SK-N-SH (cell line): ENCODE measurements around the gene PLA2G4E. TPM values are rescaled to one million over a fixed set of nuclear protein-coding genes. Genes with fewer than 3 reads are reported as not detected.
A peak's percentile ranks its signal among the peaks of the same experiment; 100 is the strongest.

Source experiments
- CTCF ChIA-PET: fragments of 300-600, 350-600 bp; formaldehyde crosslinking; extraction: SDS; loops from one replicate; lab custom pipeline; 2021; lab: Yijun Ruan, JAX
- POLR2A ChIA-PET: fragments of 350-600 bp; sonication (Branson Sonifier 250); formaldehyde crosslinking; extraction: SDS; loops from one replicate; lab custom pipeline; 2020; ENCODE audit warnings: antibody characterized with exemption, inconsistent platforms; lab: Yijun Ruan, JAX
- DNase-seq: peaks from one replicate; pipeline ENCODE4 v3.0.0; 2012
- H2AFZ ChIP-seq: fragments of 200-600 bp; sonication (generic); 2 replicates; pipeline ENCODE4 v1.8.1; 2016; ENCODE audit warnings: antibody characterized with exemption, mild to moderate bottlenecking, low read depth
- H3F3A ChIP-seq: fragments of 200-600 bp; sonication (generic); replicated peaks from 2 replicates; pipeline ENCODE3; 2016; ENCODE audit warnings: antibody characterized with exemption, mild to moderate bottlenecking; ENCODE audit not compliant: insufficient read depth
- H3K27ac ChIP-seq, 2 experiments: fragments of 200-500 bp in 1 of 2; fragments of 200-600 bp in 1 of 2; sonication (Bioruptor generic) in 1 of 2; sonication (generic), shearing (Covaris generic) in 1 of 2; 2 replicates each; pipeline versions ENCODE4 v1.5.1 to v1.6.1; 2014 to 2016; ENCODE audit warnings: low read depth in 2 of 2, inconsistent platforms in 1 of 2, low read length in 1 of 2, mild to moderate bottlenecking in 1 of 2, mixed read lengths in 1 of 2
- H3K27me3 ChIP-seq: fragments of 200-600 bp; sonication (generic), shearing (Covaris generic); 2 replicates; pipeline ENCODE4 v1.6.1; 2016; ENCODE audit warnings: mixed run types; ENCODE audit not compliant: insufficient read depth
- H3K36me3 ChIP-seq, 2 experiments: fragments of 200-500 bp in 1 of 2; fragments of 200-600 bp in 1 of 2; sonication (Bioruptor generic) in 1 of 2; sonication (generic) in 1 of 2; replicated peaks in 1 of 2; 2 replicates each; pipeline versions ENCODE3 to v1.5.1; 2014 to 2016; ENCODE audit warnings: low read length in 1 of 2, mild to moderate bottlenecking in 1 of 2; ENCODE audit not compliant: insufficient read depth in 2 of 2, control insufficient read depth in 1 of 2
- H3K4me1 ChIP-seq, 2 experiments: fragments of 200-500 bp in 1 of 2; fragments of 200-600 bp in 1 of 2; sonication (Bioruptor generic) in 1 of 2; sonication (generic), shearing (Covaris generic) in 1 of 2; 2 replicates each; pipeline versions ENCODE4 v1.5.1 to v1.6.1; 2014 to 2016; ENCODE audit warnings: low read depth in 1 of 2, low read length in 1 of 2, mixed run types in 1 of 2; ENCODE audit not compliant: insufficient read depth in 2 of 2, control insufficient read depth in 1 of 2
- H3K4me2 ChIP-seq: fragments of 200-600 bp; sonication (generic), shearing (Covaris generic); 2 replicates; pipeline ENCODE4 v1.6.1; 2017; ENCODE audit warnings: mixed run types
- H3K4me3 ChIP-seq, 2 experiments: fragments of 200-500 bp in 1 of 2; fragments of 200-600 bp in 1 of 2; sonication (Bioruptor generic) in 1 of 2; sonication (generic), shearing (Covaris generic) in 1 of 2; 2 replicates each; pipeline versions ENCODE4 v1.5.1 to v1.8.1; 2014 to 2016; ENCODE audit warnings: low read depth in 2 of 2, inconsistent platforms in 1 of 2, low read length in 1 of 2, mild to moderate bottlenecking in 1 of 2, mixed read lengths in 1 of 2, moderate library complexity in 1 of 2
- H3K79me2 ChIP-seq: fragments of 200-600 bp; sonication (generic); 2 replicates; pipeline ENCODE4 v1.8.1; 2017; ENCODE audit warnings: mild to moderate bottlenecking; ENCODE audit not compliant: insufficient read depth
- H3K9ac ChIP-seq: fragments of 200-600 bp; sonication (generic); 2 replicates; pipeline ENCODE4 v1.6.1; 2017; ENCODE audit warnings: mixed run types
- H3K9me2 ChIP-seq: fragments of 200-600 bp; sonication (generic); 2 replicates; pipeline ENCODE4 v1.6.1; 2017; ENCODE audit warnings: mixed run types
- H3K9me3 ChIP-seq: fragments of 200-600 bp; sonication (generic); 2 replicates; pipeline ENCODE4 v1.6.1; 2017; ENCODE audit warnings: mixed run types, mild to moderate bottlenecking, moderate library complexity
- H4K20me1 ChIP-seq: fragments of 200-600 bp; sonication (generic); 2 replicates; pipeline ENCODE4 v1.6.1; 2017; ENCODE audit warnings: mild to moderate bottlenecking, mixed run types; ENCODE audit not compliant: insufficient read depth
- CHD2 ChIP-seq: fragments of 150-350 bp; IDR thresholded peaks from 2 replicates; pipeline ENCODE4 v1.6.1; 2018; ENCODE audit warnings: low read length; ENCODE audit not compliant: partially characterized antibody
- ELF1 ChIP-seq: IDR thresholded peaks from 2 replicates; pipeline ENCODE4 v1.4.0; 2012
- EP300 ChIP-seq, 2 experiments: IDR thresholded peaks; 2 replicates each; pipeline versions ENCODE4 v1.4.0 to v1.6.1; 2012; ENCODE audit warnings: borderline replicate concordance in 1 of 2, low read depth in 1 of 2, low read length in 1 of 2
- FOXM1 ChIP-seq: IDR thresholded peaks from 2 replicates; pipeline ENCODE4 v1.4.0; 2012; ENCODE audit warnings: low read depth, mild to moderate bottlenecking
- GATA2 ChIP-seq: sonication (generic); formaldehyde crosslinking; IDR thresholded peaks from 2 replicates; pipeline ENCODE4 v1.5.0; 2020; ENCODE audit warnings: mild to moderate bottlenecking, missing genetic modification reagents
- JUND ChIP-seq: IDR thresholded peaks from 2 replicates; pipeline ENCODE4 v1.4.0; 2012
- MAX ChIP-seq: IDR thresholded peaks from 2 replicates; pipeline ENCODE4 v1.4.0; 2012; ENCODE audit warnings: low read depth
- MEF2A ChIP-seq: IDR thresholded peaks from 2 replicates; pipeline ENCODE4 v1.4.0; 2012; ENCODE audit warnings: low read depth, borderline replicate concordance
- POLR2AphosphoS5 ChIP-seq: IDR thresholded peaks from 2 replicates; pipeline ENCODE4 v1.6.1; 2012; ENCODE audit warnings: low read depth, low read length
- RCOR1 ChIP-seq: fragments of 150-350 bp; IDR thresholded peaks from 2 replicates; pipeline ENCODE4 v1.6.1; 2017; ENCODE audit warnings: antibody characterized with exemption, low read length
- REST ChIP-seq: IDR thresholded peaks from 2 replicates; pipeline ENCODE4 v1.6.1; 2012; ENCODE audit warnings: mild to moderate bottlenecking, low read depth, low read length, moderate library complexity
- RFX5 ChIP-seq: IDR thresholded peaks from 2 replicates; pipeline ENCODE4 v1.6.1; 2012; ENCODE audit warnings: mild to moderate bottlenecking, improper control_type of control experiment, low read length
- TAF1 ChIP-seq: IDR thresholded peaks from 2 replicates; pipeline ENCODE4 v1.6.1; 2012; ENCODE audit warnings: low read depth, mild to moderate bottlenecking, low read length, moderate library complexity, borderline replicate concordance
- TEAD4 ChIP-seq: IDR thresholded peaks from 2 replicates; pipeline ENCODE4 v1.4.0; 2012; ENCODE audit warnings: mild to moderate bottlenecking, borderline replicate concordance; ENCODE audit not compliant: insufficient read depth
- USF1 ChIP-seq: IDR thresholded peaks from 2 replicates; pipeline ENCODE4 v1.4.0; 2012; ENCODE audit warnings: low read depth, borderline replicate concordance
- USF2 ChIP-seq: fragments of 150-350 bp; IDR thresholded peaks from 2 replicates; pipeline ENCODE4 v1.6.1; 2017; ENCODE audit warnings: antibody characterized with exemption, low read length, low read depth, borderline replicate concordance
- ZBTB33 ChIP-seq: IDR thresholded peaks from 2 replicates; pipeline ENCODE4 v1.4.0; 2012; ENCODE audit warnings: low read depth, borderline replicate concordance
- WGBS: methylation state at CpG from one replicate; pipeline ENCODE4 v1.1.6; 2017; ENCODE audit warnings: low lambda C conversion rate; 5-methylcytosine and 5-hydroxymethylcytosine counted together
- polyA plus RNA-seq, 3 experiments: library from polyadenylated mRNA; depleted of rRNA; stranded (reverse); fragments of >200 nt; gene quantifications; 2 replicates each; pipeline ENCODE4 v1.2.3, GENCODE V29; 2012

The PLA2G4E gene
- polyA plus RNA-seq, 1 of the 3 experiments (the other 2 are of a cell fraction) = not detected

GRCh38 chr15:42036112-42036905, 15.5 kb upstream of the PLA2G4E start:
- no peaks in the 10 kb centered on the region for H3K79me2 ChIP-seq
- no peaks in the 10 kb centered on the region for H3K9me3 ChIP-seq
- no peak overlapping the region for H3K9ac ChIP-seq
- DNase-seq = peak; percentile 45
- CTCF ChIA-PET = interaction anchor here (0.6 to 2.0 kb wide), 6 partner anchors 13 to 48 kb away, joined by 3 to 8 read pairs (median 4); no protein-coding TSS in a partner anchor
- POLR2A ChIA-PET = no interaction called here
- H3K27me3 ChIP-seq = no peaks in the 10 kb centered on the region
- no peak overlapping the region for H2AFZ ChIP-seq
- no peak overlapping the region for H3K4me3 ChIP-seq
- H3K9me2 ChIP-seq = no peaks in the 10 kb centered on the region
- no peak overlapping the region for H3K4me2 ChIP-seq
- no peaks in the 10 kb centered on the region for H3K36me3 ChIP-seq
- WGBS = 91% methylated on average over 15 of the region's 45 CpGs
- H3K27ac ChIP-seq = no peak overlapping the region
- H3F3A ChIP-seq = no peaks in the 10 kb centered on the region
- TF ChIP-seq POLR2AphosphoS5 (no peak), EP300 (IDR thresholded peaks at IDR 0.05; ENCODE audit: borderline replicate concordance in 1 of 2, low read depth in 1 of 2, low read length in 1 of 2) (no peak), RFX5 (no peak), GATA2 (no peak), ELF1 (no peak), MEF2A (no peak), TAF1 (no peak), JUND (no peak), CHD2 (no peak), TEAD4 (no peak), USF1 (no peak), MAX (no peak), ZBTB33 (no peak), FOXM1 (no peak), USF2 (no peak), RCOR1 (no peak), REST (no peak)
- TF ChIP-seq, all 33 proteins: peak for 0
- Histone ChIP-seq H3K4me1 (peaks cover 0 to 2% of the 10 kb centered on the region in 2 experiments; a peak in 1 of 4 replicates), H4K20me1 (no peaks in the 10 kb centered on the region)
